Measurements from ENCODE around the gene CCP110. TPM values are rescaled to one million over a fixed set of nuclear protein-coding genes. Genes with fewer than 3 reads are reported as not detected.

The CCP110 gene
- total RNA-seq, 1 experiment from 2014 or later = 21.6 TPM

GRCh38 chr16:19517424-19518089 is 6.2 kb upstream of the CCP110 start:
- Mint-ChIP-seq H3K27me3 (ENCODE audit: low read depth) (no peaks in the 10 kb centered on the region), H3K4me3 (no peak overlapping the region), H3K36me3 (ENCODE audit: insufficient read depth in 1 of 3, low read depth in 3 of 3) (peaks cover 30 to 52% (median 44%) of the 10 kb centered on the region in 3 experiments), H3K4me1 (peaks cover 21 to 23% of the 10 kb centered on the region in 2 experiments), H3K27ac (peak overlapping the region in 1 of 3 experiments; percentile 53; a peak in 1 of 7 replicates), H3K9me3 (no peaks in the 10 kb centered on the region)
- Histone ChIP-seq H3K4me2 (ENCODE audit: insufficient read depth, insufficient read length, low read length) (no peak overlapping the region), H2AFZ (ENCODE audit: low read length) (no peak overlapping the region), H3K9ac (ENCODE audit: extremely low read depth, insufficient read length, low read length) (no peak overlapping the region), H2BK5ac (ENCODE audit: insufficient read length, low read length) (no peak overlapping the region), H3K27me3 (ENCODE audit: insufficient read depth, low read length) (no peaks in the 10 kb centered on the region), H3K23ac (ENCODE audit: insufficient read length, low read depth, low read length) (no peak overlapping the region), H3K18ac (ENCODE audit: insufficient read length, low read depth, low read length) (no peak overlapping the region), H2BK15ac (ENCODE audit: low read depth, low read length) (no peak overlapping the region), H4K20me1 (ENCODE audit: control insufficient read depth, insufficient read depth, insufficient read length) (no peaks in the 10 kb centered on the region), H3K9me3 (ENCODE audit: control insufficient read depth, low read depth, low read length) (no peaks in the 10 kb centered on the region), H3K4ac (ENCODE audit: low read depth, low read length) (no peak overlapping the region), H3K27ac (ENCODE audit: insufficient read length, low read depth, low read length) (no peak overlapping the region), H2BK120ac (ENCODE audit: low read depth, low read length, poor library complexity, severe bottlenecking) (no peak overlapping the region), H2BK20ac (ENCODE audit: low read depth, low read length, poor library complexity, severe bottlenecking) (no peak overlapping the region), H3K14ac (ENCODE audit: insufficient read depth, low read length) (no peak overlapping the region), H3K4me1 (ENCODE audit: insufficient read depth, low read length) (no peaks in the 10 kb centered on the region), H3K23me2 (ENCODE audit: insufficient read length, low read depth, low read length, poor library complexity, severe bottlenecking) (peaks cover 8% of the 10 kb centered on the region), H3T11ph (ENCODE audit: low read length) (no peak overlapping the region), H2BK12ac (ENCODE audit: insufficient read length, low read depth, low read length) (no peak overlapping the region), H3K79me1 (ENCODE audit: insufficient read depth, low read depth, low read length, poor library complexity, severe bottlenecking) (no peaks in the 10 kb centered on the region), H4K5ac (ENCODE audit: insufficient read length, low read depth, low read length) (no peak overlapping the region), H2AK5ac (ENCODE audit: insufficient read length, low read length) (no peak overlapping the region), H3K79me2 (ENCODE audit: insufficient read depth, low read length) (peaks cover 5% of the 10 kb centered on the region; the same call in 1 of the 2 replicates), H3K56ac (ENCODE audit: insufficient read length, low read depth, low read length) (no peak overlapping the region), H4K8ac (replicated peaks; ENCODE audit: insufficient read length, low read depth, low read length) (no peak overlapping the region), H4K91ac (ENCODE audit: insufficient read length, low read depth, low read length) (no peak overlapping the region)
- no peak for DNase-seq
- TF ChIP-seq CTCF (conservative IDR thresholded peaks at IDR 0.05) = no peak
- no CpG with 5 or more reads among the region's 8 CpGs for WGBS (ENCODE audit: extremely low coverage, insufficient read length, low lambda C conversion rate)

Measured in H9 (cell line).